Stimulated activated CD4-positive, alpha-beta T cell treated with anti-CD3 and anti-CD28 coated beads, Interleukin-1b, Interleukin-23, amount 100 ng/mL, for 24 hours (primary cell): ENCODE data around the gene AKAP9.
"Not testable (repeated sequence)": the region's sequence is repeated elsewhere in the genome, so short reads cannot be mapped to it uniquely, and the experiment has no call there.

ENCODE experiments used
- DNase-seq, 4 experiments: peaks; one replicate each; pipeline ENCODE4 v3.0.0-alpha.2; 2020; ENCODE audit warnings: low read depth in 4 of 4, low spot score in 1 of 4

AKAP9 gene

DNA sequence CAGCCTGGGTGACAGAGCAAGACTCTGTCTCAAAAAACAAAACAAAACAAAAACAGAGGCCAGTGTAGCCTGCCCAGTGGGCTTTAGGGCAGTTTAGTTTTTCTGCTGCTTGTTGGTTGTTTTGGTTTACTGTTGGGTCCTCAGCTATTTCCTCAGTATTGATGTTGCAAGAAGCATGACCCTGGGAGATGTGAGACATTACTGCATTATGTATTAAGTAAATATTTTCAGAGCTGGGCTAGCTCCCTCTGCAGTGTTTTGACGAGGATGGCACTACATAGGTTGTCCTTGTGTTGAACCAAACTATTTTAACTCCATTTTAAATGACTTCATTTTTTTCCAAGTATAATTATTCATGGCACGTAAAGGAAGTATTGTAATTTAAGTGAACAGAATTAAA is 4.8 kb downstream of the AKAP9 start:
- DNase-seq: no peak

DNA sequence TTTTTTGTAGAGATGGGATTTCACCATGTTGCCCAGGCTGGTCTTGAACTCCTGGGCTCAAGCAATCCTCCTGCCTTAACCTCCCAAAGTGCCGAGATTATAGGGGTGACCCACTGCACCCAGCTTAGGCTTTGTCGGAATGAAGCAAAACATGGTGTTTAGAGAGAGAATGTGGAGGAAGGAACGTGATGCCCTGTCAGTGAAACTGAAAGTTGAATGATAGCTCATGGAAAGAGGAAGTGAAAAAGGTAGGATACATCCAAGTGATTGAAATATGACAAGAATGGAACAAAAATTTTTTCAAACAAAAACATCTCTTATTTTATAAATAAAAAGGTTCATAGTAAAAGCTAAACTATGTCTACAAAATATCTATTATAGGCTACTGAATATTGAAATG is 5.9 kb downstream of the AKAP9 start:
- DNase-seq: no peak

DNA sequence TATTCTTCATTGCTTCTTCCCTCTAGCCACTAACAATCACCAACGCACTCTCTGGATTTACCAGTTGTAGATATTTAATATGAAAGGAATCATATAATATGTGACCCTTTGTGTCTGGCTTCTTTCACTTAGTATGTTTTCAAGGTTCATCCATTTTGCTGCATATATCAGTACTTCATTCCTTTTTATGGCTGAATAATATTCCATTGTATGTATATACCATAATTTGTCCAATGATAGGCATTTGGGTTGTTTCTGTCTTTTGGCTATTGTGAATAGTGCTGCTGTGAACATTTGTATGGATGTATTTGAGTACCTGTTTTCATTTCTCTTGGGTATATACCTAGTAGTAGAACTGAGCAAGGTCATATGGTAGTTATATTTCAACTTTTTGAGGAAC is 7.3 kb downstream of the AKAP9 start:
- DNase-seq: no peak

DNA sequence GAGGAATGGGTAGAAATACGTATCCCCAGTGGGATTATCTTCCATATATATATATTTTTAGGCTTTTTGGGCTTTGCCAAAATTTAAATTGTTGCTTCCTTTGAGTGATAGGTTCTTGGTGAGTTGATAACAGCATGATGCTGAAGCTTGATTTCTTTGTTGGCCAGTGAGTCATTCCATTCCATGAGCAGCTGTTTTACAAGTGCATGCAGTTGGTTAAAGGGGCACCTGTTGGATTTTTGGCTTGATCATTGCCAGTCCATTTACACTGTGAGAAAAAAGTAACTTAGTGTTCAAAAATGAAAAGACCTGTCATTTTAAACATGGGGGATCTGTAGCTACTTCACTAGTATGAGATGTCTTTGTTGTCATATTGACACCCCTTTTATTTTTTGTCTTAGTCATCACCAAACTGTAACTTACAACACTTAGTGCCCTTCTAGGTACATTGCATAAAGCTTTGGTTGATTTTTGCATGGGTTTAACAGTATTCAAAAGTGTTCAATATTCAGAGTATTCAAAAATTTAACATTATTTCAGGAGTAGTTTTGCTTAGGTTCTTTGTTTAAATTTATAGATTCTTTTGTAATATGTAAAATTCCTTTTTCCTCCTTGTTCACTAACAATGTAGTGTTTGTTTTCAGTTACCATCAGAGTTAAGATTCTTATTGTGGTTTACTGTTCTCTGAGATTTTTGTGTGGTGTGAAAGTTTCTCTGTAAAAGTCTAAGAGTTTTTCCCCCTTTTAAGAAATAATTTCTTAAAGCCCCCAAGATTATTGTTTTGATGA is 8.8 kb downstream of the AKAP9 start:
- DNase-seq: no peak

DNA sequence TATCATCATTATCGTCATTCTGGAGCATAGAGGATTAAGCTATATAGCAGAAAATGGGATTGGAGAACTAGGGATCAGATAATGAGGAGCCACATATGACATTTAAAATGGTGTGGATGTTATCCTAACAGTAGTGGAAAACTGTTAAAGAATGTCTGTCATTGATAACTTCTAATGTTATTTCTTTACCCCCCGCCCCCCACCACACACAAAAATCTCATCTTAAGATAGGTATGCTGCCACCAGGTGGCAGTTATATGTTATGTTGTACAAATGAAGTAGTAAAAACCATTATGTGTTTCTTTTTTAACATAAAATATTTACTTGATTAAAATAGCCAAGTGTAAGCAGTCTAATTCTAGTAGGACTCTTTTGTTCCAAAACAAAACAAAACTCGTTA is 13.0 kb downstream of the AKAP9 start:
- no peak for DNase-seq

DNA sequence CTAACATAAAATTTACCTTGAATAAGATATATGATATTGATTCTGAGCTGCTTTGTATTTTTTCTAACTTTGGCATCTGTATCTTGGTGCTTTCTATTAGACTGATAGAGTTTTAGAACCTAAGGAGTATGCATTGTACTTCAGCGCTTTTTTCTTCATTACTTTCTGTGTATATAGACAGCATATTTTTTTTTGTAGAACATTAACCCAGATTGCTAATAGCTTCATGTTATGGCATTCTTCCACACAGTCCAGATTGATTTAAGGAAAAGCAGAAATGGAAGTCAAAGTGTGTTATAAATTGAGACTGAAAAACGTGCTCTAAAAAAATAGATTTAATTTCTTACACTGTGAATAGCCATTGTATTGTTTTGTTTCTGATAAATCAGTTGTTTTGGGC is 15.8 kb downstream of the AKAP9 start:
- not testable (repeated sequence) for DNase-seq

DNA sequence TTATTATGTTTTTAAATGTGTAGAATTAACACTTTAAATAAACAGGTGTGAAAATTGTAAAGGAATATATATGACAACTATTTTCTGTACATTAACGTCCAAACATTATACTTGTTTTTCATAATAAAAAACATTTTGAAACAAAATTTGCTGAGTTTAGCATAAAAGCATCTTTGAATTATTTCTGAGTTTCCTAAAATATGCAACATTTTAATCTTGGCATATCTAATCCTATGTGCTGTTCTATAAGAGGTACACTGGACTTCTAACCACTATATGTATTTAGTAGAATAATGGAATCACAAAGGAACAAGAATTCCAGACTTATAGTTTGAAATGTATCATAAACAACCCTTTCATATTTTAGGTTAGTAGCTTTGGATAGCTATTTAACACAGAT is 16.6 kb downstream of the AKAP9 start:
- DNase-seq: no peak

DNA sequence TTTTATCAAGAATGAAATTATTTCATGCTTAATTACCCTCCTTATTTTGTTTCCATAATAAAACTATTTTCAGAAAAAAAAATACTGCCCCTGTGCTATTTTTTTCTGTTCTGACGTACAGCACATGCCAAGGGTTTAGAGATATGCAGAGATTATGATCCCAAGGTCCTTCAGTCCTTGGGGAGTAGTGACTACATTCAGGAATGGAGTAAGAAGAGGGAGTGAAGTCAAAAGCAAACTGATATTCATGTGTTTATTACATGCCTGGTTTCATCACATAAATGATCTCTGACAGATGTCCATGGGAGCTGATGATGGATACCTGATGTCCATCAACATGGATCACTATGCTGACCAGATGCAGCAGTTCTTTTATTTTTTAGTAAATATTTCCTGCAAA is 17.2 kb downstream of the AKAP9 start:
- DNase-seq: no peak

DNA sequence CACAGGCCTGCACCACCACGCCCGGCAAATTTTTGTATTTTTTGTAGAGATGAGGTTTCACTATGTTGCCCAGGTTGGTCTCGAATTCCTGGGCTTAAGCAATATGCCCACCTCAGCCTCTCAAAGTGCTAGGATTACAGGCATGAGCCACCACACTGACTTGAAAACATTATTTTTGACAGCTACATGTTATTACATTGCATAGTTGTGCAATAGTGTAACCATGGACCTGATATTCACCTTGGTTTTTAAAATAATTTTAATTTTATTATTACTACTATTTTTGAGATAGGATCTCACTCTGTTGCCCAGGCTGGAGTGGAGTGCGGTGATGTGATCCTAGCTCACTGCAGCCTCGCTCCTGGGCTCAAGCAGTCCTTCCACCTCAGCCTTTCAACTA is 18.4 kb downstream of the AKAP9 start:
- DNase-seq: no peak

DNA sequence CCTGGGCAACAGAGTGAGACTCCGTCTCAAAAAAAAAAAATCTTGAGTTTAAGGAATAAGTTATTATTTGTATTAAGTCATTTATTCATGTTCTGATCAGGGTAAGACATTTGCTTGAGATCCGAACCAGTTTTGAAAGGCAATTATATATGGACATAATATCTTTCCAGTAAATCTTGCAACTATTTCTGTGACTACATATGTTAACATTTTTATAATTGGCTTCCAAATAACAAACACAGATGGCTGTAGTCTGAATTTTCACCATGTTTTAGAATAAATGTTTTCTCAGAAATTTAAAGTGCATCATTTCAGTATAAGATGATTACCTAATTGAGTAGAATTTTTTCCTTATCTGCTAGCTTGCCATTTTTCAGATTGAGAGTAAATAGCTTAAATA is 21.2 kb downstream of the AKAP9 start:
- no peak for DNase-seq

DNA sequence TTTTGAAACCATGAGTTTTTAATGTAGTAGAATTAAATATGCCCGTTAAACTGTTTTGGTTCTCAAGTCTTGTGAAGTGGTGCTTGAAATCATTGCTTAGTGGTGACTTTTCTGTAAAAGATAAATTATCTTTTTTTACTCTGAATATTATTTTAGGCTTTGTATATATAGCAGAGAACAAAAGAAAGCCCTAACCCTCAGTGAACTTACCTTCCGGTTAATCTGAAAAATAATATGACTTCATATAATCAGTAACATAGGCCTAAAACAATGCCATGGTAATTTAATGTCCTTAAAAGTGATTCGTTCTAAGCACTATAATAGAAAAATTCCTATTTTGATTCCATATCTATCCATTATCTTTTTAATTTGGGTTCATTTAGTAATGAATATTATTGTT is 21.8 kb downstream of the AKAP9 start:
- DNase-seq: no peak

DNA sequence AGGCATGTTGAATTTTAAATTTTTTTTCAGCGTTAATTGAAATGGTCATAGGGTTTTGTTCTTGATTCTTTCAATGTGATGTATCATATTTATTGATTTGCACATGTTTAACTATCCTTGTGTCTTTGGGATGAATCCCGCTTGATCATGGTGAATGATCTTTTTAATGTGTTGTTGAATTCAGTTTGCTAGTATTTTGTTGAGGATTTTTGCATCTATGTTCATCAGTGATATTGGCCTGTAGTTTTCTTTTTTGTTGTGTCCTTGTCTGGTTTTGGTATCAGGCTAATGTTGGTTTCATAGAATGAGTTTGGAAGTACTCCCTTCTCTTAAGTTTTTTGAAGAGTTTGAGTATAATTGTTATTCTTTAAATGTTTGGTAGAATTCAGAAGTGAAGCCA is 26.9 kb downstream of the AKAP9 start:
- not testable (repeated sequence) for DNase-seq

DNA sequence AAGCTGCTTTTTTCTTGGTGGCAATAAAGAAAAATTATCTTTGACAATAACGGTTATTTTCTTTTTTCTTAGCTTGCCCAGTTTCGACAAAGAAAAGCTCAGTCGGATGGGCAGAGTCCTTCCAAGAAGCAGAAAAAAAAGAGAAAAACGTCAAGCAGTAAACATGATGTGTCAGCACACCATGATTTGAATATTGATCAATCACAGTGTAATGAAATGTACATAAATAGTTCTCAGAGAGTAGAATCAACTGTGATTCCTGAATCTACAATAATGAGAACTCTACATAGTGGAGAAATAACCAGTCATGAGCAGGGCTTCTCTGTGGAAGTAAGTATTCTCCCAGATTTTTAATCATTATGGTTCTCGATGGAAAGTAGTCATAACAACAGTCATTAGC is 33.0 kb downstream of the AKAP9 start:
- DNase-seq: no peak

DNA sequence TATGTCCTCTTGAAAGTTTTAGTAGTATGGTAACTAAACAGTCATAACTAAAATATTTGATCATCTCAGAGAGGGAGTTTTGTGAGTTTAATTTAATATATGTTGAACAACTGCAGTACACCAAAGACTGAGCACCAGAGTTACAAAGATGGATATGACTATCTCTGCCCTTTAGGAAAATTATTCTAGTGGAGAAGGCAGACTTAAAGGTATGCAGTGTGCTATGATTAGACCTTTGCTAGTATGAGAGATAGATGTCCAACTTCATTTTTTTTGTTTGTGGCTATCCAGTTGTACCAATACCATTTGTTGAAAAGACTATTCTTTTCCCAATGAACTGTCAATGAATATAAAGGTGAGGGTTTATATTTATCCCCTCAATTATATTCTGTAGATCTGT is 33.4 kb downstream of the AKAP9 start:
- no peak for DNase-seq

DNA sequence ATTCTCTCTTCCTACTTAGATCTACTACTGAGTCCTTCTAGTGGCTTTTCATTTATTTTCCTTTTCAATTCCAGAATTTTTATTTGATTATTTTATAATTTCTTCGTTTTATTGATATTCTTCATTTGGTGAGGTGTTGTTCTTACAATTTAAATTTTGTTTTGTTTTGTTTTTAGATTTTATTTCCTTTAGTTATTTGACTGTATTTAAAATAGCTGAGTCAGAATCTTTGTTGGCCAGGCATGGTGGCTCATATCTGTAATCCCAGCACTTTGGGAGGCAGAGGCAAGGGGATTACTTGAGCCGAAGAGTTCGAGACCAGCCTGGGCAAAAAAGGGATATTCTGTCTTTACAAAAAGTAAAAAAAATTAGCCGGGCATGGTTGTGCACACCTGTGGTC is 36.1 kb downstream of the AKAP9 start:
- DNase-seq: no peak

DNA sequence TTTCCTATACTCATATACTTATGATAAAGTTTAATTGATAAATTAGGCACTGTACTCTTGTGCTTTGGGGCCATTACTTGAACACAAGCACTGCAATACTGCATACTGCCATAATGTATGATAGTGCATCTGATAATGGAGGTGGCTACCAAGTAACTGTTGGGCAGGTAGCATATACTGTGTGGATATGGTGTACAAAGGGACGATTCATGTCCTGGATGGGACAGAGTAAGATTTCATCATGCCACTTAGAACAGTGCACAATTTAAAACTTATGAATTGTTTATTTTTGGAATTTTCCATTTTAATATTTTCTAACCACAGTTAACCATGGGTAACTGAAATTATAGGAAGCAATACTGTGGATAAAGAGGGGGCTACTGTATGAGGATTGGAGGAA is 38.9 kb downstream of the AKAP9 start:
- no peak for DNase-seq

DNA sequence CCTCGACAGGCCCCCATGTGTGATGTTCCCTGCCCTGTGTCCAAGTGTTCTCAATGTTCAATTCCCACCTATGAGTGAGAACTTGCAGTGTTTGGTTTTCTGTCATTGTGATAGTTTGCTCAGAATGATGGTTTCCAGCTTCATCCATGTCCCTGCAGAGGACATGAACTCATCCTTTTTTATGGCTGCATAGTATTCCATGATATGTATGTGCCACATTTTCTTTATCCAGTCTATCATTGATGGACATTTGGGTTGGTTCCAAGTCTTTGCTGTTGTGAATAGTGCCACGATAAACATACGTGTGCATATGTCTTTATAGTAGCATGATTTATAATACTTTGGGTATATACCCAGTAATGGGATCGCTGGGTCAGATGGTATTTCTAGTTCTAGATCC is 41.7 kb downstream of the AKAP9 start:
- DNase-seq: not testable (repeated sequence)

DNA sequence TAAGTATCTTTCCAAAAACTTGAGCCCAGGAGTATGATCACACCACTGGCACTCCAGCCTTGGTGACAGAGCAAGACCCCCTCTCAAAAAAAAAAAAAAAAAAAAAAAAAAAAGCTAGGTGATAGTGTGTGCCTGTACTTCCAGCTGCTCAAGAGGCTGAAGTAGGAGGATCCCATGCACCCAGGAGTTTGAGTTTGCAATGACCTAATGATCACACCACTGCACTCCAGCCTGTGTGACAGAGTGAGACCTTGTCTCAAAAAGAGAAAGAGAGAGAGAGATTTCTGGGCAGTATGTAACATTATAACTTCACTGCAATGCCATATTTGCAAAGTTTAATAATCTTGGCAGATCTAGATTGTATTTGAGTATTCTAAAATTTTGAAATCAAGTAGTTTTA is 47.6 kb downstream of the AKAP9 start:
- no peak for DNase-seq

DNA sequence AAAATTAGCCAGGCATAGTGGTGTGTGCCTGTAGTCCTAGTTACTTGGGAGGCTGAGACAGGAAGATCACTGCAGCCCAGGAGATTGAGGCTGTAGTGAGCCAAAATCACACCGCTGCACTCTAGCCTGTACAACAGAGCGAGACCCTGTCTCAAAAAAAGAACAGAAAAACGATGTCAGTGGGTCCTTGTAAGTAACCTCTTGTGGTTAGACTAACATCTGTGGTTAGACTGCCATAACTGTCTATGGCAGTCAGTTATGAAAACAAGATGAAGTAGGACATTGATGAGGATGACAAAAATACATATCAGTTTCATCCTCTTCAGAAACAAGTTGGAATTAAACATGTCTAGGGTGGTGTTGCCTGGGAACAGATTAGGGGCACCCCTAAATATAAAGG is 53.3 kb downstream of the AKAP9 start:
- DNase-seq: no peak

DNA sequence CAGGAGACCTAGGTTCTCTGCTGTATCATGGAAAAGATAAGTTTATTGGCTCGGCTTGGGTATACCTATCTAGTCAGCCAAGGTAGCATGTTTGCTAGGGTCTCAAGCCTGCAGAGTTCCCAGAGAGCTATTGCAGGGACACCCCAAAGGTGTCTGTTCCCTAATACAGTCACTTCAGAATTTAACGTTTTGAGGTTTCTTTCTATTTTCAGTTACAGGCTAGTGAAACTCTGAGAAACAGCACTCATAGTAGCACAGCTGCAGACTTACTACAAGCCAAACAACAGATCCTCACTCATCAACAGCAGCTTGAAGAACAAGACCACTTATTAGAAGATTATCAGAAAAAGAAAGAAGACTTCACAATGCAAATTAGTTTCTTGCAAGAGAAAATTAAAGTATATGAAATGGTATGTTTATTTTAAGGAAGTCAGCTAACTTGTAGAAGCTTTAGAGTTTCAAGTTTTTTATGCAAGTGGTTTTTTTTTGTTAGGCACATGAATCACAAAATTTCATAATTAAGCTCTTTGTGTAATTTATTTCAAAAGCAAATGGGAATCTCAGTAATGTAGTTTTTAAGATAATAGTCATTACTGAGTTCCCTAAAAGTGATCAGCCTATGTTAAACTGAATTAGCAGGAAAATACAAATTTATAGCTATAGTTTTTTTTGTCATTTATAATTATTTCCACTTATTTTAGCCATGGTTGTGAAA is 54.9 kb downstream of the AKAP9 start:
- no peak for DNase-seq

DNA sequence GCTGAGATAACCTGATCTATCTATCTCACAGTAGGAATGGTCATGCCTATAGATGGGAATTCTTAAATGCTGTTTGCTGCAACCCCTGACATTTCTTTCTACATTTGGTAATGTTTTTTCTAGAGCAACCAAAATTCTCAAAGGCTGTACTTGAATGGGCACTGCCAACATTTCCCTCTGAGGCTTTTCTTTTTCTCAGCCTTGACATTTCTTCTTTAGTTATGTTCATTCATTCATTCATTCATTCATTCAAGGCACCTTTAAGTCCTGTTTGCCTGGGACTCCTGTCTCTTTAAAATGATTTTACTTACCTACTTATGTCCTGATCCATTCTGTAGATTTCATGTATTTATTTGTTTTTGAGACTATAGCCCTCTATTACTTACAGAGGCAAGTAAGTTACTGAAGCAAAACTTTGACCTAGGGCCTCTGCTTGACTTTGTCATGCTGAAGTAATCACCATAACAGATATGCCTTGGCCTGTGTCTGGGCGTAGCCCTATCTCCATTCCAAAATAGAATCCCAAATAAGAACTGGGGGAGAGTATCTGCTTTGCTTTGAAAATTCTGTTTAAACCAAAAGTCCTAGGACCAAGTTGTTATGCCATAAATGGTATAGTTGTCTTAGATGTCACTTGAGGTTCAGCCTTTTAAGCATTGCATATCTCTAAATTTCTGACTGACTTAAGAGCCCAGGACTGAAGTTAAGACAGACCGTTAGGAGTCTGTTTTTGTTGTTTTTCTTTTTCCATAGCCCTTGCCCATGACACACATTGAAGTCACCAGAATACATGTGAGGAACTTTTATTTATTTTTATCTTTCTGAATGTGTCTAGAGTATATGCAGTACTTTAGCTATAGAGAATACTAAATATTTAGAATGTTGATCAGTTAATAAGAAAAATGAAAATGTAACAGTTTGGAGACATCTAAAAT is 59.2 kb downstream of the AKAP9 start:
- DNase-seq: no peak

DNA sequence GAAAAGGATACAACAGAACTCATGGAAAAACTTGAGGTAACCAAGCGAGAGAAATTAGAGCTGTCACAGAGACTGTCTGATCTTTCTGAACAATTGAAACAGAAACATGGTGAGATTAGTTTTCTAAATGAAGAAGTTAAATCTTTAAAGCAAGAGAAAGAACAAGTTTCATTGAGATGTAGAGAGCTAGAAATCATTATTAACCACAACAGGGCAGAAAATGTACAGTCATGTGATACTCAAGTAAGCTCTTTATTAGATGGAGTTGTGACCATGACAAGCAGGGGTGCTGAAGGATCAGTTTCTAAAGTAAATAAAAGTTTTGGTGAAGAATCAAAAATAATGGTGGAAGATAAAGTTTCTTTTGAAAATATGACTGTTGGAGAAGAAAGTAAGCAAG is 62.1 kb downstream of the AKAP9 start:
- DNase-seq: no peak
